HG03565 (cell line): ENCODE measurements around the gene GGTA1.
"Not testable (repeated sequence)": the region's sequence is repeated elsewhere in the genome, so short reads cannot be mapped to it uniquely, and the experiment has no call there.

Source experiments
- ATAC-seq: cut with Tn5 transposase; IDR thresholded peaks from one replicate; pipeline ENCODE4 v1.9.1; 2021; ENCODE audit warnings: mild to moderate bottlenecking, moderate library complexity; ENCODE audit not compliant: unreplicated experiment

The GGTA1 gene

GRCh38 chr9:121499427-121500164 lies at the start of gene GGTA1:
Gene GGTA1, minus strand, starts transcription at chr9:121499844. Its CDS starts 31,922 bp downstream, at chr9:121467922.
- ATAC-seq, result no peak

DNA sequence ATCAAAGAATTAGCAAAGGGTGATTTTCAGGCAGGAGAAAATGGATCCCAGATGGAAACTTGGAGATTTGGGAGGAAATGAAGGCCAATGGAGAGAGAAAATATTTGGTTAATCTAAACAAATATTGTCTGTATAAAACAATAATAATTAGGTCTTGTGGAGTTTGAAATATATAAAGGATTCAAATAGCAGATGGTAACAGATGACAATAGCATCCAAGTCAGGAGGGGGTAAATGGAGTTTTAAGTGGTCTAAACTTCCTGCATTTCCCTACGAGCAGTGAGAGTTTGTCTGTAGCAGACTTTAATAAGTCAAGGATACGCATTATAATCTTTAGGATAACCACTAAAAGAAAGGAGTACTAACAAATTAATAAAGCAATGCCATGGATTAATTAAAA lies 49.0 kb upstream of the GGTA1 start:
- ATAC-seq, result no peak

DNA sequence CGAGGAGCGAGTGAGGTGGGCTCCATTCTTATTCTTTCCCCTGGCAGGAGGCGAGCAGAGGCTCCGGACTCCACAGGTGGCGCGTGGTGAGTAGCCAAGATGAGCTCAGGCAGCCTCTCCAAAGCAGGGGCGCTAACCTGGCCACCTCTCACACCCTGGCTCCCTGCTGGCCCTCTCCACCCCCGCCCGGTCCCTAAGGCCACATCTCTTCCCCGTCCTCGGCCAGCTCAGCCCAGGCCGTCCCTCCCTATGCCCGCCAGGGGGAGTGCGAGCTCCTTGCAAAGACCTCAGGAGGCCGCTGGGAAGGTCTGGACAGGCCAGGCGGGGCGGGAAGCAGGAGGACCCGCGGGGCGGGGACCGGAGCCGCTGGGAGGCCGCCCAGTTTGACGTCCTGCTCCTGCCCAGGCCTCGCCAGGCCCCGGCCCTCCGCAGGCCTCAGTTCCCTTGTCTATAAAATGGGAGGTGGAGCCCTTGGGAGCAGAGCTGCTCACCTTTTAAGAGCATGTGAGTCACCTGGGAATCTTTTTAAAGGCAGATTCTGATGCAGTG lies 46.3 kb upstream of the GGTA1 start:
- peak; percentile 76 for ATAC-seq

GRCh38 chr9:121545150-121545874 lies 45.7 kb upstream of the GGTA1 start:
- ATAC-seq, result no peak

- no peak for ATAC-seq
Measured at GRCh38 chr9:121542025-121542424, 42.4 kb upstream of the GGTA1 start.

DNA sequence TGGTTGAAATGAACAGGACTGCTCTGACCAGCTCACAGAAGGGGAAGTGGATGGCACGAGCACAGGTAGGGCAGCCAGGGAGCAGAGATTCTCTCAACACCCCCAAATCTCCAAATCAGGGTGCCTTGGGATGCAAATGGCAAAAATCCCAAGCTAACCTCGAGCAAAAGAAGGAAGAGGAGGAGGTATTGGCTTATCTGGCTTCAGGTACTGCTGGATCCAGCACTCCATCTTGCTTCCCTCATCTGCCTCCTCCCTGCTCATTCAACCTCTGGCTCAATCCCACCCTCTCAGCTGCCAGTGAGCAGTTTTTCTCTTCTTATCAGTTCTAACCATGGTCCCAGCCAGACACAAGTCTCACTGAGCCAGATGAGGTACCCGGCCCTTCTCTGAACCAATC lies 41.6 kb upstream of the GGTA1 start:
- ATAC-seq, result no peak

DNA sequence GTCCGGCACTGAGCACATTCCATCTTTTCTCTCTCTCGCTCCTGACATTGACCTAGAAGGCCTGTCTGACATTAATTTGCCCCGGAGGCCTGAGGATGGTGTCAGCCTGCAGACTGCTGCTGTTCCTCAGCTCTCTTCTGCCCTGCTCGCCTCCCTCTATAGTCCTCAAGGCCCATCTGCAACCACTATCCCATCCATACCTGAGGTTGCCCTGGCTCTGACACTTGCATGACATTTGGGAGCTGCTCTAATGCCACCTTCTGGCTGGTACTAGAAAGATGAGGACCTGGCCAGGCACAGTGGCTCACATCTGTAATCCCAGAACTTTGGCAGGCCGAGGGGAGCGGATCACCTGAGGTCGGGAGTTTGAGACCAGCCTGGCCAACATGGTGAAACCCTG lies 38.6 kb upstream of the GGTA1 start:
- no peak for ATAC-seq

DNA sequence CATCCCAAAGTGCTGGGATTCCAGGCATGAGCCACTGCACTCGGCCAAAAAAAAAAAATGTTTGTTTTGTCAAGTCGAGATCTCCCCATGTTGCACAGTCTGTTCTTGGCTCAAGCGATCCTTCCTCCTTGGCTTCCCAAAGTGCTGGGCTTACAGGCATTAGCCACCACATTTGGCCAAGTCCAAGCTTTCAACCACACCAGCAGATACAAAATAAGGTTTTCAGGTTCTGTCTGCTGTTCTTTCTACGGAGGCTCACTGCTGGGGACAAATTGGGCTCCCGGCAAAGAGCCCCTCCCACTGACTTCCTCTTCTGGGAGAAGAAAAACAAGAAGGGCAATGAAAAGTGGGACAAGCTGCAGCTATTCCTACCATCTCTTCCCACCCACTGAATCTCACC lies 37.6 kb upstream of the GGTA1 start:
- no peak for ATAC-seq

- ATAC-seq, result no peak
Measured at GRCh38 chr9:121532881-121533280, 33.2 kb upstream of the GGTA1 start.

DNA sequence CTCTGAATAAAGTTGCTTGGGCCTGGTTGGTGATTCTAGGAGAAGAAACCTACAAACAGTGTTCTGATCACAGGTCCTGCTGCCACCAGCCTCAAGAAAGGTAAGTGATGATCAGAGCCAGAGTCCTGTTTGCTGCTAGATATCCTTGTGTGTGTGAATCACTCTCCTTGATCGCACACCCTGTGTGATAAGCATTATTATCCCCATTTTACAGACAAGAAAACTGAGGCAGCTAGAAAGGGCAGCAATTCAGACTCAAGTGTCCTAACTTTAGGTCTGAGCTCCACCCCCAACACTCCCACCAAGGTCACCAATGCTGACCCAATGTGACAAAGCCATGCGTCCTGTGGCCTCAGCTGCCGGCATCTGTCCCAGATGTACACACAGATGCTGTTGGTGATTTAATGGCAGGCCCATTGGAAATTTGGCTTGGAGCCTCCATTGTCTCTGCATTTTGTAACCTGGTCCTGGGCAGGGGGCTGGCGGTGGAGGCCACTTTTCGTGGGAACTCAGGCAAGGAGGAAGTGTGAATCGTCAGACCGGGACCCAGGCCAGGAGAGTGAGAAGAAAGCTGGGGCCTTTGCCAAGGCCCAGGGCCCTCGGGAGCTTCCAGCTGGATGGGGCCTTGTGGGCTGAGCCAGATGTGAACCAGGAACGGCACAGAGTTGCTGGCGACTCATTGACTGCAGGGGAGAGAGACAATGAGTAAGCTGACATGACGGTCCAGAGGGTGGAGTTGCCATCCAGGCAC lies 29.8 kb upstream of the GGTA1 start:
- ATAC-seq, result no peak

- ATAC-seq, result no peak
Measured at GRCh38 chr9:121528642-121529041, 29.0 kb upstream of the GGTA1 start.

DNA sequence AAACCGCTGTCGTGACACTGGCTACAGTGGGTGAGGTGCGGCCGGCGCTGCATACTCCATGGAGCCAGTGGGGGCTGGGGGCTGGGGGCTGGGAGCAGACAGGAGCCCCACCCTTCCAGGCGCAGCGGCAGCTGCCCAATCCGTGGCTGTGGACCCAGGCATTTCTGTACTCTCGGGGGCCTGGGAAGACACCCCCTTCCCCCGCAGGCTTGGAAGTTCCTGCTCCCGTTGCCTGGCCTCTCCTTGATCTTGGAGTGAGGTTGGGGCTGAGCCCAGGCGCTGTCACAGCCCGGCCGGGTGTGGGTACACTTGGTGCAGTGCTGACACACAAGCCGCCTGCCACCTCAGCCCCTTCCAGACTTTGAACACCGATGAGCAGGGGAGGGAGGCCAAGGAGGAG lies 27.7 kb upstream of the GGTA1 start:
- ATAC-seq, result no peak

DNA sequence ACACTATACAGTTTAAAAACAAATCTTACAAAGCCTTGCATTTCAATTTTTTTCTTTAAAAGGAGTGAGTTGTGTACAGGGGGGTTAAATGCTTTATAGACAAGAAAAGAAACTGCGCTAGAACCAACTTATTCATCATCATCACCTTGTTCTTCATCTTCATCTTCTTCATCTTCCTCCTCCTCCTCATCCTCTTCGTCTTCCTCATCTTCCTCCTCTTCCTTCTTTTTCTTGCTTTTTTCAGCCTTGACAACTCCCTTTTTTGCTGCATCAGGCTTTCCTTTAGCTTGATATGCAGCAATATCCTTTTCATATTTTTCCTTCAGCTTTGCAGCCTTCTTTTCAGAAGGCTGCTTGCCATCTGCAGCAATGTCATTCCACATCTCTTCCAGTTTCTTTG lies 20.0 kb upstream of the GGTA1 start:
- not testable (repeated sequence) for ATAC-seq

DNA sequence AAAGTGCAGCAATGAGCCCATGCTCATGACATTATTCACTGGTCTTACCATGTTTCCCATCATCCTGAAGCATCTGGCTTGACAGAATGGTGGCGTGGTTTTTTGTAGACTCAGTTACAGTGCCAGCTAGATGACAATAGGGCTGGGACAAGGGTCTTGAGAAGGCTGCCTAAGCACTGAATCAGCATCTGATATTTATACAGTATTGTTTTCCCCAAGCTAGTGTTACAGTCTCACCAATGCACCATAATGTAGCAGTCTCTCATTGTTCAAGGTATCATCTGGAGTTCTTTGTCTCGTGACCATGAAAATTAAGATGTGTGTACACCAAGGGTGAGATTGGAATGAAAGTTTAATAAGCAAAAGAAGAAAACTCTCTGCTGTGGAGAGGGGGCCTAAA lies 19.0 kb upstream of the GGTA1 start:
- ATAC-seq, result no peak

- ATAC-seq, result not testable (repeated sequence)
Measured at GRCh38 chr9:121513166-121513565, 13.5 kb upstream of the GGTA1 start.

DNA sequence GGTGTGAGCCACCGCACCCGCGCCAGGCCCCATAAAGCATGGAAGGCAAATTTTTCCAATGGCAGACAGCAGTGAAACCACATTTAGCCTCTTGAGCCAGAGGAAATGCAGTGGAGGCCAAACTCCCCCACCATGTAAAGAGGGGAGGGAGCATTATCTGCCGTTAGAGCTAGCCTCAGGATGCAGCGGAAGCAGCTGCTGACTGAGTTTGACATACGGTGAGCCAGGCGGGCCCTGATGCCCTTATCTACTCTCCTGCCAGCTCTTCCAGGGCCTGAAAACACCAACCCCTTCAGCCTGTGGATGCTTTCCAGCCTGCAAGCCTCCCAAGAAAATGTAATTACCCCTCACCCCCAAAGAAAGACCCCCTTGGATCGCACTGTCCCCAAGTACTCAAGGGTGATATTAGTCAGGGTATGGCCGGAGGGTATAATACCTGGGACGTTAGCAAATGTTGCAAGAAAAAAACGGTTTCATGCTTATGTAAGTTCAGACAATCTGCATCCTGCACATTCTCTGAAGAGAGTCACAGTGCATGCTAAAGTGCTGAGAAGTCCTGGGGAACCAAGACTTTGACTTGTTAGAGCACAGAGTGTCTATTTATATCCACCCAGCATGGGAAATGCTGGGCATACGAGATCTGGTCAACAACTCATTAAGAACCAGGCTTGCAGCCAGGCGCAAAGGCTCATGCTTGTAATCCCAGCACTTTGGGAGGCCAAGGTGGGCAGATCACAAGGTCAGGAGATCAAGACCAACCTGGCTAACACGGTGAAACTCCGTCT lies 11.3 kb upstream of the GGTA1 start:
- ATAC-seq, result no peak

- no peak for ATAC-seq
Measured at GRCh38 chr9:121509180-121509579, 9.5 kb upstream of the GGTA1 start.

GRCh38 chr9:121508415-121508814 lies 8.8 kb upstream of the GGTA1 start:
- ATAC-seq, result no peak

- ATAC-seq, result no peak
Measured at GRCh38 chr9:121505903-121506735, 6.5 kb upstream of the GGTA1 start.

DNA sequence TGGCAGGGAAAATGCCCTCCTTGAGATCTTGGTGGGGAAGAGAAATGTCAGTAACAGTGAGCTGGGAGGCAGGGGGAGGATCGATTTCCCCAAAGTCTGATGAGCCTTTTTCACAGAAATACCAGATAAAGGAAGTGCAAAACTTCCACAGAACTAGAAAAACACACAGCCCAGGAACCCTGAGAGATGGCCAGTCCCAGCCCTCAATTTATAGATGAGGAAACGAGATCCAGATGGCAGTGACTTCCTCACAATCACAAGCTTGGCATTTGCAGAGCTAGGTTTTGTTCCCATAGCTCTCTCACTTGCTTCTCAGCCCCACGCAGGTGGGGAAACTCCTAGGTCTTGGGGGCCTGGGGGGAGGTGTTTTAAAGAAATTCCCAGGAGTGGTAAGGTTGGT lies 3.8 kb upstream of the GGTA1 start:
- no peak for ATAC-seq
